Activated T-helper 1 cell treated with anti-CD3 and anti-CD28 coated beads, Interleukin-2, amount 50 U/mL, for 16 hours (primary cell): ENCODE measurements around the gene MTPN.

Experiments used
- DNase-seq, 2 donors: peaks; one replicate each; pipeline ENCODE4 v3.0.0-alpha.2; 2020; ENCODE audit warnings: low read depth in 1 of 2, low spot score in 1 of 2

MTPN gene

DNA sequence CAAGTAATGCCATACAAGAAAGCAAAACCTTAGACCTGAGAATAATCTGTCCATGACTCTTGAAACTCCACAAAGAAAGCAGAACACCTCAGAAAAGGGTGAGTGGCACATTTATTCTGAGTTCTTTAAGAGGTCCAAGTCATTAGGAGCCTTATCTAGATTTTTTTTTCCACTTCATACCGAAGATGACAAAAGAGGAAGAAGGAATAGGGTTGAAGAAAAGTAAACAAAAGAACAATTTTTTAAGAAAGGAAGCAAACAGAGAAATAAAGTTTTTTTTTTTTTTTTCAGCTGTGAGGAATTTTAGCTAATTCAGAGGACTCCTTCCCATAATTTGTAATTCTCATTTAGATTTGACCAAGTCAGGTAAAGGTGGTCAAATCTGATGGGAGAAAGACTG, 13.1 kb upstream of the MTPN start:
- DNase-seq: no peak

DNA sequence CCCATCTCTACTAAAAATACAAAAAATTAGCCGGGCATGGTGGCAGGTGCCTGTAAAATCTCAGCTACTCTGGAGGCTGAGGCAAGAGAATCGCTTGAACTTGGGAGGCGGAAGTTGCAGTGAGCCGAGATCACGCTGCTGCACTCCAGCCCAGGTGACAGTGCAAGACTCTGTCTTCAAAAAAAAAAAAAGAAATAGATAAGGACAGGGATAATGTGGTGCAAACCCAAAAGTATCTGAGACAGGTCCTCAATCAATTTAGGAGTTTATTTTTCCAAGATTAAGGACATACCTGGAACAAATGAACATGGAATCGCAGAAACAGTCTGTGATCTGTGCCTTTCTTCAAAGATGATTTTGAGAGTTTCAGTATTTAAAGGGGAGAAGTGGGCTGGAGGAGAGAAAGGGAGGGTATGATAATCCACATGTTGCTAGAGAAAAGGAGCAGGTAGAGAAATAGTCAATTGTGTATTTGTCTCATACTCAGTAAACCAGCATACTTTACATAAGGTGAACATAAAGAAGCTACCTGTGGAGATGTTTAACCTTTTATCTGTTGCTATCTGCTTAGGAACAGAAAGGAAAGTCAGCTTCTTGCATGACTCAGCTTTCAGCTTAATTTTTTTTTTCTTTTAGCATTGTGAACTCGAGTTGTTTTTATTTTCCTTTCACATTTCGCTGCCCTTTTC, 4.9 kb upstream of the MTPN start:
- DNase-seq: no peak

DNA sequence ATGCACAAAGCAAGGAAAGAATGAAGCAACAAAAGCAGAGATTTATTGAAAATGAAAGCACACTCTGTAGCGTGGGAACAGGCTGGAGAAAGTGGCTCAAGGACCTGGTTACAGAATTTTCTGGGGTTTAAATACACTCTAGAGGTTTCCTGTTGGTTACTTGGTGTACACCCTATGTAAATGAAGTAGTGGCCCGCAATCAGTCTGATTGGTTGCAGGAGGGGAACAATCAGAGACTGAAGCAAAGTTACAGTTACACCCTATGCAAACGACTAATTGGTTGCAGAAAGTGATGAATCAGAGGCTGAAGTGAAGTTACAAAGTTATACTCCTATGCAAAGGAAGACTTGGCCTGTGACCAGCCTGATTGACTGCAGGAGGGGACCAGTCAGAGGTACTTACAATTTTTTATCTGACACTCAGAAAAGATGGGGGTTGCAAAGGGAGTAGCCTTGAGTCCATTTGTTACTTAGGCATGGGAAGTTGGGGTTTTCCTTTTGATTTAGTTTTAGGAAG, 3.6 kb upstream of the MTPN start:
- DNase-seq: peak; percentile 6 to 29

DNA sequence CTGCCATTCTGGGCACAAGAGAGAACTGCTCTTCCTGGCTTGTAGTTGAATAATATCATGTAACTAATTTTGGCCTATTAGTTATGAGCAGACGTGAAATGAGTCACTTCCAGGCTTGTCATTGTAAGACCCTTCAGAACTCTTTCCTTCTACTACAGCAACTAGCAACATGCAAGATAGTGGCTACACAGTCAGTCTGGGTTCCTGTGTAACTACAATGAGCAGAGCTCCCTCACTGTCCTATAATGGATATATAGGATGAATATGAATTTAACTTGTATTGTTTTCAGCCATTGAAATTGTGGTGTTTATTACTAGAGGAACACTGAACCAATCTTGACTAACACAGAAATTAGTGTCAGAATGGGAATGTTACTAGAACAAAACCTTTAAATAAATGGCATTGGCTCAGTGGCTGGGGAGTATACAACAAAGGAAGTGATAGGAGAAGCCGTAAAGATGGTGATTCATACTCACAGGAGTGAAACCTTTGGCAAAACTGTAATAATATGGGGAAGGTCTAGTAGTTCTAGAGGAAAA, 2.9 kb upstream of the MTPN start:
- DNase-seq: no peak

DNA sequence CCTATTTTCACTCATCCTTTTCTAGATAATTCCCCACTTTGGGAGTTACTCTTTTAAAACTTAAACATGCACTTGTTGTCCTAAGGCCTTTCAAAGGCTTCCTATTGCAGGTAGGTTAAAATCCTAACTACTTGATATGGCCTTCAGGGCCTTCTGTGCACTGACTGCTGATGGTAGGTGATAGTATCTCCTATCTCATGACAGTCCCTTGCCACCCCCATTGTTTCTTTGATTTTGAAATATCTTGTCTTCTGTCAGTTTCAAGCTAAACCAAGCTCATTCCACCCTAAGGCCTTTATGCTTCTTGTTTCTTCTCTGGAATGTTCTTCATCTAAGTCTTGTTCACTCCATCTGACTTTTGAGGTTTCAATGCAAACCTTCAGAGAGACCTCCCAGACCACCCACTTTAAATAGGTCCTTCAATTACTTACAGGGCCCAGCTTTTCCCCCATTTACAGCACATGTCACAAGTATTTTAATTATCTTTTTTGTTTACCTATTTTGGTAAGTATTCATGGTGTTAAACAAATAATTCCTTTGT, 2.4 kb upstream of the MTPN start:
- DNase-seq: no peak

DNA sequence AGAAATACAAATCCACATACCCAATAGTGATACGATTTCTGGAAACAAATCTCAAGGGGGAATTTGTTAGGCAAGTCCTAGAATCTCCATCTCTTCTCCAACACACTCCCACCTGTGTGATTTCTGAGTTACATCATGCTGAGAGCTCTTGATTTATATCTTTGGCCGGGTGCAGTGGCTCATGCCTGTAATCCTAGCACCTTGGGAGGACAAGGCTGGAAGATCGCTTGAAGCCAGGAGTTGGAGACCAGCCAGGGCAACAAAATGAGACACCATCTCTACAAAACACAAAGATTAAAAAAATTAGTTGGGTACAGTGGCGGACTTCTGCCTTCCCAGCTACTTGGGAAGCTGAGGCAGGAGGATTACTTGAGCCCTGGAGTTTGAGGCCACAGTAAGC, 1.5 kb upstream of the MTPN start:
- no peak for DNase-seq

DNA sequence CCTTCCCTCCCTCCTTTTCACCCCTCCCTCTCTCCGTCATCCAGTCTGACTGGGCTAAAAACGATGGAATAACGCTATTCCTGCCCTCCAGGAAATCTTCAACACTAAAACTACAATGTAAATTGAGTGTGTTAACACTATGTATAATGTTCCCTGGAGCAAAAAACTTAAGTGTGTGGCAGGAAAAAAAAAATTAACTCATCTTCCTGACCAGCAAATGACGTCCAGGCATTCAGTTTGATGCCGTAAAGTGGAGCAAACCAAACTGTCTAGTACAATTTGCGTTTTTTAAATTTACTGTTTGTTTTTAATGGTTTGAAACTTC, 545 bp upstream of the MTPN start:
- DNase-seq: no peak

DNA sequence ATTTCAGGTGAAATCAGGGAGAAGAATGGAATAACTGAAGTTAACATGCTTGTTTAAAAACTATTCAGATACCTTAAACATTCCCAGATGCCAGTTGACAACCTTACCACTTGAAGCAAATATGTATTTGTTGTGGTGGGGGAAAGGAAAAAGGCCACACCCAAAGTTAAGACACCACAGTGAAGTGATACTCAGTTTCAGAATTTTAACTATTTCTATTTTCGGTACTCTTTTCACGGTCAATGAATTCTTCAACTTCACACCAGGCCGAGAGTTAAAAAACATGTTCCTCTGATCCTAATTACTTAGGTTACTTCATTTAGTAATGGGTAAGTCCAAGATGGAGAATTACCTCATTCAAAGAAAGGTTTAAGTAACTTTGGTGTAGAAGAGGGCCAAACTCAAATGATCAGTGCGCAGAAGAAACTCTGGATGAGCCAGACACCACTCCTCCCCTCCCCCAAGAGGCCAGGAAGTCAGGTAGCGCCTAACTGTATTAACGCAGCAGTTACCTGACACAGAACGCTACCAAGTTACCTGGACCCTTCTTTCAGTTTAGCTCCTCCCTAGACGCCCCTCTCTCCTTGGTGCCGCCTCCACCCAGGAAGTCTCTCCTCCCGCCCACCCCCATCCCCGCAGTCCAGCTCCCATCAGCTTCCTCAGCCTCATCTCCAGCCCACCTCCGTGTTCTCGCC, 700 bp downstream of the MTPN start:
- DNase-seq: peak in 1 of 2 donors; percentile 2

DNA sequence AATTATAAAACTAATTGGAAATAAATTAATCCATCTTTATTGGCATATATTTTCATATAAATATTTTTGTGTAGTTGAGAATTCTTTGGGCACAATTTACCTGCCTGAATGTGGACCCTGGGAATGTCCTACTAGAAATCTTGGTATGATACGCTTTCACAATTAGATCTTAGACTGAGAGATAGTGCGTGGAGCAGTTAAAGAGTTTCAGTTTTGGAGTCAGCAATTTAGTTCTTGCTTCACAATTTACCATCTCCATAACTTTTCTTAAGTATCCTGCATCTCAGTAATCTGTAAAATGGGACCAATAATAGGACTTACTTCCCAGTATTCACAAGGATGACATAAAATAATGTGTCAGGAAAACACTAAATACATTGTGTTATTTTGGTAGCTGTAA, 2.0 kb downstream of the MTPN start:
- DNase-seq: no peak

DNA sequence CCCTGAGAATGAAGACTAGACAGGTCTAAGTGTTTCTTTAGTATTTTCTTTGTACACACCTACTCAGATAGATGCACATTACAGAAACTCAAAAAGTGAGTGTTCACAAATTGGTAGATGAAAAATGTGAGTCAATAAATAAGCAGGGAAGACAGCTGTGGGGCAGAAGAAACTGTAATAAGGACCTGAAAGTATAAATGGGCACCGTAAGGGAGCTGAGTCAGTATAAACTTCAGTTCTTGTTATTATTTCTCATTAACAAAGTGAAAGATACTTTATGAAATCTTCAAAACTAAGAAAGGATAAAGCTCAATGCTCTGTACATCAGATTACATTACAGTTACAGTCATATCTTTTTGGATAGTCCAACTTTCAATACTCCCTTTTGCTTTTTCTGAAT, 2.5 kb downstream of the MTPN start:
- DNase-seq: no peak

DNA sequence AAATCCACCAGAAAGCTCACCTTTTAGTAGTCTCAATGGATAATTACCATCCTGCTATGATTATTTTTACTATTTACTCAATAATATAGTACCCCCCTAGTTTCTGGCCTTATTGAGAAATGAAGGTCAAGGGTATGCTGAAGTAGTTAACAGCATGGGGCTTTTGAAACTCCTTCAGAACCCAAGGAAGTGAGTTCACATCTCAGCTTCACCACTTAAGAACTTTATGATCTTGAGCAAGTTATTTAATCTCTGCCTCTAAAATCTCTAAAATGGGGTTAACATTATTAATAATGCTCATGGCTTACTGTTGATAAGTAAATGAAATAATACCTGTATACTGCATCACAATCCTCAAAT, 5.8 kb downstream of the MTPN start:
- no peak for DNase-seq

DNA sequence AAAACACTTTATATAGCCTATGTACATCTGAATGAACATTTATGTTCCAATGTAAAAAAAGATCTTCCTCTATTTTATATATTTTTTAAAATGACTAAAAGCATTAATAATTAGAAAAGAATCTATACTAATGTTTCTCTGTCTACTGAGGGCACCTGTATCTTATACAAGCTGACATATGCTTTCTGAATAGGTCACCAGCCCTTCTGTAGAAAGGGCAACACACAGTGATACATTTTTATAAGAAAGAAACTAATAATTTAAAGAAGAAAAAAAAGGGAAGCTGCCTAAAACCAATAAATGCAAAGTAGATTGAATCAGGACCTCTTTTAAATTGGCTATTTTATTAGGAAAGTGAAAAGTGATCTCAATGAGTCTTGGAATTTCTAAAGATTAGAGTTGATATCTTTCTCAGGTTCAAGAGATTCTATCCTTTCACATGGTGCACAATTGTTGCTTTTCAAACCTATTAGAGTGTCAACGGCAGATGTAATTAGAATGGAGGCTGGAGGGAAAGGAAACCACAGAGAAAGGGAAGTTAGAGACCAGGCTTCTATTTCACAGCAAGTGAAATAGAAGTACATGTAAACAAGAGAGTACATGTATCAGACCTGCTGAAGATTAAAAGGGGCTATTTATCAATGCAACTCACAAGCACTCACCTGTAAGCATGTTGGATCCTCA, 6.3 kb downstream of the MTPN start:
- no peak for DNase-seq

DNA sequence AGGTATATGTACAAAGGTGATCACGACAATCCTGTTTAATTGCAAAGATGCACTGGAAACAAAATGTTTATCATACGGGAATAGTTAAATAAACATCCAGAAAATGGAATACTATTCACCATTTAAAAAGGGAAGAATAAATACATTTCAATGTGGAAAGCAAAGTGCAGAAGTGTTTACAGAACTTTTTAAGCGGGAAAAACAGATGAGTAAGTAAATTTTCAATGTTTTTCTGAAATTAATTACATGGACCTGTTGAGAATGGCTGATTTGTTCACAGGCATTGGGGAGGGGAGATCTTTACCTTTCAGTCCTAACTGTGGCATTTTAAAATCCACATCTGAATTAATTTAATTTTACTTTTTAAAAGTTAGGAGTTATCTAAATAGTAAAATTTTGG, 7.1 kb downstream of the MTPN start:
- no peak for DNase-seq

DNA sequence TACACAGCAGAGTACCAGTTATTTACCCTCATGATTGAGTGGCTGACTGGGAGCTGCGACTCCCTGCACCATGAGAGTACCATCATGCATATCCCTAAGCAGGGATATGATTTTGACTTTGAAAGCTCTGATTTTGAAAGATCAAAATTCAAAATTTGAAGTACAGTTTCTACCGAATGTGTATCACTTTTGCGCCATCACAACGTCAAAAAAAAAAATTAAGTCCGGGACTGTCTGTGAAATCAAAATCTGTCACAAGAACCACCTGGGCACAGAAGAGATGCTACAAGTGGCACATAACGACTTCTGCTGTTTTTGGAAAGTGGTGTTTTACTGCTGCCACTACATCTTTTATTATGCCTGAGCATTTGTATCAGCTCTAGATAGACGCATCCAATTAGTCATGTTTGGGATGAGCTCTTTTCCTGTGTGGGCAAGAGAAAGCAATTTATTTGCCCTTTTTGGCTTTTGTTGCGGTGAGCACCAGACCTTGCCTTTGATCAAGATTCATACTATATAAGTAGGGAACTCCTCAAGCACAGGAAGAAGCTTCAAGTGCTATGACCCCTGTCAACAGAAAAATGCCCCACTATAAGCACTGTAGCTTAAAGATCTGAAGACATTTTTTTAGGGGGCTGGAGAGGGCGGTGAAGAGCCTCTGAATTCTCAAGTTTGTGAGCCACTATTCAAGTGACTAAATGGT, 10.7 kb downstream of the MTPN start:
- no peak for DNase-seq

DNA sequence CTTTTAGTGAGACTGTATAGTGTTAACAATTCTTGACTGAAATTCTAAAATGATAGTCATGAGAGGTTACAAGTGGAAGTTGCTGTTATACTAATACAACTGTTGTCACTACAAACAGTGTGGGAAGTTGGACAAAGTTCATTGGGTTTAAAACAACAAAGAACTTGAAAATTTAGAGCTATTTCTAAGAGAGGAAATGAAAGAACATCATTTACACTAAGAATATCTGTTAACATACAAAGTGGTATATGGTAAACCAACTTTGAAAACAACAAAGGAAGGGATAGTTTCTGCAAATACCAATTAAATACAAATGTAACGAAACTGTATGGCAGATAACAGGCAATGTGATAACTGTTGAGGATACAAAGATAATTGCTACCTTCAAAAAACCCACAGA, 11.6 kb downstream of the MTPN start:
- DNase-seq: no peak

DNA sequence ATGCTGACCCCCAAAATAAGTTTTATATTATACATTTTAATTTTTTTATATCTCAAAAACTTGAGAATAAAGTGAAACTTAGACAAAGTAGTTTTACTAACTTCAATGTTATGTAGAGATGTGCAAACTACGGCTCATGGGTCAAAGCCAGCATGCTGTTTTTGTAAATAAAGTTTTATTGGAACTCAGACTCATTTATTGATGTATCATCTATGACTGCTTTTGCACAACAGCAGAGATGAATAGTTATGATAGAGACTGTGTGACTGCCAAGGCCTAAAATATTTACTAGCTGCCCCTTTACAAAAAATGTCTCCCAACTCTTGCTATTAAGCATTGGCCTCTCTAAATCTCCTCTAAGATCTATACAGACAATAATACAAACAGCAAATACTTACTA, 12.4 kb downstream of the MTPN start:
- no peak for DNase-seq

DNA sequence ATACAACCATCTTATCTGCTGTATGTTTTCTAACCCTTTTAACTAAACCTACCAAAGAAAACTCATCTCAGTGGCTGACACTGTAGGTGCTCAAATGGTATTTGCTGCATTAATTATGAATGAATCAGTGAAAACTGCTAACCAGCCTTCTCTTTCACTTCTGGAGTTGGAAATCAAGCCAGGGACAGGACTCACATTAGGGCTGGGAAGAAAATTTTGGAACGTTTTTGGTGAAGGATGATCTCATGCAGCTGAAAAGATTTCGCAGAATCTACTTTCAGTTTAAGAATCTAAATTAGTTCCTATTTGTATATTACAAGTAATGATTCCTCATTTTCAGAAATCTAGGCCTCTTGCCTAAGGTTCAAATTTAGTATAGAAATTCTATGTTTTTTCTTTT, 12.9 kb downstream of the MTPN start:
- DNase-seq: no peak

DNA sequence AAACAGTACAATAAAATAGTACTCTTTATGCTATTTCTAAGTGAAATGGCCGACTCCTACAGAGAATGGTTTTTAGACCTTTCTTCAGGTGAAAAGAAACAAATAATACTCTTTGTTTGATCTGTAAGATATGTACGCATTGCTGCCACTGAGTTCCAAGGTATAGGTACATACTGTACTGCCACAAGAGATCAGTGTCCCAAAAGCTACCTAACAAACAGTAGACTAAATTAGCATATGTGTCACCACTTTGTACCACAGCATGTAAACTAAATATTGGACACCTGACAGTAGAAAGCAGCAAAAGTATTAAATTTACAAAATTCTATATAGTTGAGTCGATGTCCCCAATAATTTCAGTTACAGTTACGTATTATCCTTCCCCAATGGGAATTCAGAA, 14.4 kb downstream of the MTPN start:
- no peak for DNase-seq

DNA sequence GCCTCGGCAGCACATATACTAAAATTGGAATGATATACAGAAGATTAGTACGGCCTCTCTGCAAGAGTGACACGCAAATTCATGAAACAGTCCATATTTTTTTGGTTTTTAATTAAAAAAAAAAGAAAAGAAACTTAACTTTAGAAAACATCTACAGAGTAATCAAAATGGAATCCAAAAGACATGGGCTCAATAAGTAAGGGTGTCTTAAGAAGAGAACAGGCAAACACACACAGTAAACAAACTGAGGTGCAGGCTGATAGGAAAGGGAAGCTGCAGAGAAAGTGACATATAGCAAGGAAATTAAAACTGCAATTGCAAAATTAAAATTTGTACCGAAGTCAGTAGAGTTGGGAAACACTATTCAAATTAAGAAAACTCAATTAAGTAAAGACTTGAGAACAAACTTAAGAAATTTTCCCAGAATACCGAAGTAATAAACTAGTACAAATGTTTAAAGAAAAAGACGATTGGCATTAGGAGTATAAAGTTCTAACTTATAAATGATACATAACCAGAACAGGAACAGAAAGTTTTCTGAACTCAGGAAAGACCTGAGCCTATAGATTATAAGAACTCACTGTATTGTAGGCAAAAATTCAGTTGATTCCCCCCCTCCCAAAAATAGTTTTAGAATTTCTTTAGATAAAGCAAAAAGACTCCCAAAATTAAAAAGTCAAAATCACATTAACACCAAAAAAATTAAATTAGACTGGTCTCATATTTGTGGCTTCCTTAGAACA, 16.3 kb downstream of the MTPN start:
- DNase-seq: no peak

DNA sequence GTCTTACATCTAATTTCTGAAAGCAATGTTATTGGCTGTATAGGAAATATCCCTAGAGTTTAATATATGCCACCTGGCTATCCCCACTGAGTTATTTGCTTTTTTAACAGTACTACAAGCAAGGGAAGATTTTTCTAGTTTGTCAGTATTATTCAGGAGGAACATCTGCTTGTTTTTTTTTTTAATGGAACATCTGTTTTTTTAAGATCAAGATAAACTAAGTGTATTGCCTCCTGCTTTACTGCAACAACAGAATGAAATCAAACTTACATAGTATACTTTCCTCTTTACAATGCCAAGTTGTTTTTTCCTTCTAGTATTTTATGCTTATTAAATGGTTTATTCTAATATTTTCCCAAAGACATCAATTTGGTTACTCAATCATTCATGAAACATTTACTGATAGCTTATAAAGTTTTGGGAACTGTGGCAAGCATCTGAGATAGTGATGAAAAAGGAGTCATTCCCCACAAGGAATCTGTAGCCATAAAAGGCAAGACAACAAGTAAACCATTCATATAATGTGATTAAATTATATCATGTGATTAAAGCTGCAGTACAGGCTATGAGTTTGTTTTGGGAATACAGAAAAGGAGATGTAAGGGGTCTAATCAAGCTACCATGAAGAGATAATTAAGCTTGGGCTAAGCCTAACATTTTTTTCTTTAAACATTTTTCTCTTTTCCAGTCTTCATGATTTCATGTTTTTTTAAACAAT, 17.4 kb downstream of the MTPN start:
- DNase-seq: no peak
